ENCODE data around the gene TOLLIP. TPM values are rescaled to one million over a fixed set of nuclear protein-coding genes. Genes with fewer than 3 reads are reported as not detected.

TOLLIP gene
- total and polyA plus RNA-seq, 9 of the 15 experiments (the other 6 are each of a cell fraction or from before 2014, with no cell fraction given) = 0.23 to 22.8 (median 7.1) TPM

DNA sequence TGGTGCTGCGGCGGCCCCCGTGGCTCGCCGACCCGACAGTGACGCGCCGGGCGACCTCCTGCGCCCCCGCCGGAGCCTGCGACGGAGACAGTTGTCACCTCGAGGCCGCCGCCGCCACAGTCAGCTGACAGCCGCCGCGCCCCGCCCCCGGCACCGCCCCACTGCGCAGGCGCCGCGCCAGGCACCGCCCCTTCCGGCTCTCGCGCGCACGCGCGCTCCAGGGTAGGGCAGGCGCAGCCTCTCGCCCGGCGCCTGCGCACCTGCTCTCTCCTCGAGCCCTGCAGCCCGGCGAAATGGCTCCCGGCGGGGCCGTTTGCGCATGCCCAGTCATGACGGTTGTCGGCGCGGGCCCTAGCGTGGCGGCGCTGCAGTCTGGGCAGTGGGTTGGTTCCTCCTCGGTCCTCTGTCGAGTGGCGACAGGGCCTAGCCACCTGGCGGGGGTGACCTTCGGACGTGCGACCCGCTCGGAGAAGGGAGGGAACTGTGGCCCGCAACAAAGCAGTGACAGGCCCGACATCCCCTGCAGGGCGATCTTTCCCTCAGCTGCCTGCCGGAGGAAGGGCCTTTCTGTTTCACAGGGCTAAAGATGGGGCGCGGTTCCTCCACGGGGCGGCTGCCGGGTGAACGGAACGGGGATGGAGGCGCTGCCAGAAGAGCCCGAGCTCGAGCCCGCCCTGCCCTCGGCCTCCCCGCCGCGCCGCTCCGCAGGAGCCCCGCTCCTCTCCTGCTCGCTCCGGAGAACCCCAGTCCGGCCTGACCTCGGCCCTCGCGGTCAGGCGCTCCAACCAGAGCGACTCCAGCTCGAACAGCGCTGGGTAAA is at the start of gene TOLLIP (continued):
- TF ChIP-seq, protein P1, sequence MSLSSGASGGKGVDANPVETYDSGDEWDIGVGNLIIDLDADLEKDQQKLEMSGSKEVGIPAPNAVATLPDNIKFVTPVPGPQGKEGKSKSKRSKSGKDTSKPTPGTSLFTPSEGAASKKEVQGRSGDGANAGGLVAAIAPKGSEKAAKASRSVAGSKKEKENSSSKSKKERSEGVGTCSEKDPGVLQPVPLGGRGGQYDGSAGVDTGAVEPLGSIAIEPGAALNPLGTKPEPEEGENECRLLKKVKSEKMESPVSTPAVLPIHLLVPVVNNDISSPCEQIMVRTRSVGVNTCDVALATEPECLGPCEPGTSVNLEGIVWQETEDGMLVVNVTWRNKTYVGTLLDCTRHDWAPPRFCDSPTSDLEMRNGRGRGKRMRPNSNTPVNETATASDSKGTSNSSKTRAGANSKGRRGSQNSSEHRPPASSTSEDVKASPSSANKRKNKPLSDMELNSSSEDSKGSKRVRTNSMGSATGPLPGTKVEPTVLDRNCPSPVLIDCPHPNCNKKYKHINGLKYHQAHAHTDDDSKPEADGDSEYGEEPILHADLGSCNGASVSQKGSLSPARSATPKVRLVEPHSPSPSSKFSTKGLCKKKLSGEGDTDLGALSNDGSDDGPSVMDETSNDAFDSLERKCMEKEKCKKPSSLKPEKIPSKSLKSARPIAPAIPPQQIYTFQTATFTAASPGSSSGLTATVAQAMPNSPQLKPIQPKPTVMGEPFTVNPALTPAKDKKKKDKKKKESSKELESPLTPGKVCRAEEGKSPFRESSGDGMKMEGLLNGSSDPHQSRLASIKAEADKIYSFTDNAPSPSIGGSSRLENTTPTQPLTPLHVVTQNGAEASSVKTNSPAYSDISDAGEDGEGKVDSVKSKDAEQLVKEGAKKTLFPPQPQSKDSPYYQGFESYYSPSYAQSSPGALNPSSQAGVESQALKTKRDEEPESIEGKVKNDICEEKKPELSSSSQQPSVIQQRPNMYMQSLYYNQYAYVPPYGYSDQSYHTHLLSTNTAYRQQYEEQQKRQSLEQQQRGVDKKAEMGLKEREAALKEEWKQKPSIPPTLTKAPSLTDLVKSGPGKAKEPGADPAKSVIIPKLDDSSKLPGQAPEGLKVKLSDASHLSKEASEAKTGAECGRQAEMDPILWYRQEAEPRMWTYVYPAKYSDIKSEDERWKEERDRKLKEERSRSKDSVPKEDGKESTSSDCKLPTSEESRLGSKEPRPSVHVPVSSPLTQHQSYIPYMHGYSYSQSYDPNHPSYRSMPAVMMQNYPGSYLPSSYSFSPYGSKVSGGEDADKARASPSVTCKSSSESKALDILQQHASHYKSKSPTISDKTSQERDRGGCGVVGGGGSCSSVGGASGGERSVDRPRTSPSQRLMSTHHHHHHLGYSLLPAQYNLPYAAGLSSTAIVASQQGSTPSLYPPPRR (CRISPR knock-in tag; IDR thresholded peaks at IDR 0.05; ENCODE audit: borderline replicate concordance) = no peak; the same call in 1 of the 2 replicates
- TF ChIP-seq MYNN (IDR thresholded peaks at IDR 0.05) (no peak), MYNN (CRISPR knock-in tag; IDR thresholded peaks at IDR 0.05) (no peak), IFI16 (CRISPR knock-in tag; IDR thresholded peaks at IDR 0.05) (no peak), ZNF212 (CRISPR knock-in tag; IDR thresholded peaks at IDR 0.05) (no peak), TEAD2 (tag; IDR thresholded peaks at IDR 0.05) (no peak), FOSL1 (tag; conservative IDR thresholded peaks at IDR 0.05) (no peak), MYC (IDR thresholded peaks at IDR 0.05; ENCODE audit: low read depth, low read length) (no peak; the same call in 1 of the 2 replicates), MYC (CRISPR knock-in tag; IDR thresholded peaks at IDR 0.05; ENCODE audit: borderline replicate concordance, low read depth) (0 out of 2 replicates have a peak, but pooled peaks have one; percentile 49), KDM4B (IDR thresholded peaks at IDR 0.05; ENCODE audit: borderline replicate concordance in 2 of 2, low read depth in 1 of 2) (no peak)
- TF ChIP-seq, protein P2, sequence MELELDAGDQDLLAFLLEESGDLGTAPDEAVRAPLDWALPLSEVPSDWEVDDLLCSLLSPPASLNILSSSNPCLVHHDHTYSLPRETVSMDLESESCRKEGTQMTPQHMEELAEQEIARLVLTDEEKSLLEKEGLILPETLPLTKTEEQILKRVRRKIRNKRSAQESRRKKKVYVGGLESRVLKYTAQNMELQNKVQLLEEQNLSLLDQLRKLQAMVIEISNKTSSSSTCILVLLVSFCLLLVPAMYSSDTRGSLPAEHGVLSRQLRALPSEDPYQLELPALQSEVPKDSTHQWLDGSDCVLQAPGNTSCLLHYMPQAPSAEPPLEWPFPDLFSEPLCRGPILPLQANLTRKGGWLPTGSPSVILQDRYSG (tag; conservative IDR thresholded peaks at IDR 0.05; ENCODE audit: low read depth) = peak; percentile 86
- TF ChIP-seq, protein P3, sequence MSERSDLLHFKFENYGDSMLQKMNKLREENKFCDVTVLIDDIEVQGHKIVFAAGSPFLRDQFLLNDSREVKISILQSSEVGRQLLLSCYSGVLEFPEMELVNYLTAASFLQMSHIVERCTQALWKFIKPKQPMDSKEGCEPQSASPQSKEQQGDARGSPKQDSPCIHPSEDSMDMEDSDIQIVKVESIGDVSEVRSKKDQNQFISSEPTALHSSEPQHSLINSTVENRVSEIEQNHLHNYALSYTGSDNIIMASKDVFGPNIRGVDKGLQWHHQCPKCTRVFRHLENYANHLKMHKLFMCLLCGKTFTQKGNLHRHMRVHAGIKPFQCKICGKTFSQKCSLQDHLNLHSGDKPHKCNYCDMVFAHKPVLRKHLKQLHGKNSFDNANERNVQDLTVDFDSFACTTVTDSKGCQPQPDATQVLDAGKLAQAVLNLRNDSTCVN (CRISPR knock-in tag; IDR thresholded peaks at IDR 0.05) = no peak
- TF ChIP-seq, protein P4, sequence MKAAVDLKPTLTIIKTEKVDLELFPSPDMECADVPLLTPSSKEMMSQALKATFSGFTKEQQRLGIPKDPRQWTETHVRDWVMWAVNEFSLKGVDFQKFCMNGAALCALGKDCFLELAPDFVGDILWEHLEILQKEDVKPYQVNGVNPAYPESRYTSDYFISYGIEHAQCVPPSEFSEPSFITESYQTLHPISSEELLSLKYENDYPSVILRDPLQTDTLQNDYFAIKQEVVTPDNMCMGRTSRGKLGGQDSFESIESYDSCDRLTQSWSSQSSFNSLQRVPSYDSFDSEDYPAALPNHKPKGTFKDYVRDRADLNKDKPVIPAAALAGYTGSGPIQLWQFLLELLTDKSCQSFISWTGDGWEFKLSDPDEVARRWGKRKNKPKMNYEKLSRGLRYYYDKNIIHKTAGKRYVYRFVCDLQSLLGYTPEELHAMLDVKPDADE (conservative IDR thresholded peaks at IDR 0.05; ENCODE audit: control insufficient read depth, low read depth, low read length) = peak; percentile 37; the same call in 1 of the 2 replicates
- TF ChIP-seq, protein P5, sequence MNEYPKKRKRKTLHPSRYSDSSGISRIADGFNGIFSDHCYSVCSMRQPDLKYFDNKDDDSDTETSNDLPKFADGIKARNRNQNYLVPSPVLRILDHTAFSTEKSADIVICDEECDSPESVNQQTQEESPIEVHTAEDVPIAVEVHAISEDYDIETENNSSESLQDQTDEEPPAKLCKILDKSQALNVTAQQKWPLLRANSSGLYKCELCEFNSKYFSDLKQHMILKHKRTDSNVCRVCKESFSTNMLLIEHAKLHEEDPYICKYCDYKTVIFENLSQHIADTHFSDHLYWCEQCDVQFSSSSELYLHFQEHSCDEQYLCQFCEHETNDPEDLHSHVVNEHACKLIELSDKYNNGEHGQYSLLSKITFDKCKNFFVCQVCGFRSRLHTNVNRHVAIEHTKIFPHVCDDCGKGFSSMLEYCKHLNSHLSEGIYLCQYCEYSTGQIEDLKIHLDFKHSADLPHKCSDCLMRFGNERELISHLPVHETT (CRISPR knock-in tag; conservative IDR thresholded peaks at IDR 0.05 in 1 of 2, IDR thresholded peaks at IDR 0.05 in 1 of 2) = peak in 1 of 2 experiments; percentile 82; a peak in 1 of 4 replicates
- TF ChIP-seq, protein P6, sequence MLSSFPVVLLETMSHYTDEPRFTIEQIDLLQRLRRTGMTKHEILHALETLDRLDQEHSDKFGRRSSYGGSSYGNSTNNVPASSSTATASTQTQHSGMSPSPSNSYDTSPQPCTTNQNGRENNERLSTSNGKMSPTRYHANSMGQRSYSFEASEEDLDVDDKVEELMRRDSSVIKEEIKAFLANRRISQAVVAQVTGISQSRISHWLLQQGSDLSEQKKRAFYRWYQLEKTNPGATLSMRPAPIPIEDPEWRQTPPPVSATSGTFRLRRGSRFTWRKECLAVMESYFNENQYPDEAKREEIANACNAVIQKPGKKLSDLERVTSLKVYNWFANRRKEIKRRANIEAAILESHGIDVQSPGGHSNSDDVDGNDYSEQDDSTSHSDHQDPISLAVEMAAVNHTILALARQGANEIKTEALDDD (IDR thresholded peaks at IDR 0.05) = no peak

Measured in K562 (cell line).